ENCODE data around the gene TP53TG3D. TPM values are rescaled to one million over a fixed set of nuclear protein-coding genes. Genes with fewer than 3 reads are reported as not detected.
"Not testable (repeated sequence)": the region's sequence is repeated elsewhere in the genome, so short reads cannot be mapped to it uniquely, and the experiment has no call there.

Gene TP53TG3D, protein sequence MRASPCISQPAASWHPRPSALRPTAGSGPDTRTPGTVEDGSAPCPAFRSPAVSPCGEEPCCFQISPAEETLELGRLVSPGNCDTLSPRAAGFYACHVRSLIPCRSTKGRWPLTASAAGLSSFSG
- 1 to 10 TPM in 1 of 3 donors, under 1 TPM in 1, not detected in 1; 0.31 to 1.1 TPM for polyA plus RNA-seq (ENCODE audit: insufficient read length in 3 of 3)
- long read RNA-seq, donor 1: 0 reads
- long read RNA-seq, donor 2: 0 reads
- long read RNA-seq, donor 3: 0 reads
- long read RNA-seq, donor 4: 0 reads
- long read RNA-seq, donor 5: 0 reads
- long read RNA-seq, donor 6: 0 reads
- long read RNA-seq, donor 7: 0 reads
- long read RNA-seq, donor 8: 0 reads
- long read RNA-seq, donor 9: 0 reads
- long read RNA-seq, donor 10: 0 reads
- long read RNA-seq, donor 11: 0 reads
- long read RNA-seq, donor 12: 0 reads
- long read RNA-seq, donor 13: 0 reads
- long read RNA-seq, donor 14: 0 reads
- long read RNA-seq, donor 15: 0 reads
- long read RNA-seq, donor 16: 0 reads

DNA sequence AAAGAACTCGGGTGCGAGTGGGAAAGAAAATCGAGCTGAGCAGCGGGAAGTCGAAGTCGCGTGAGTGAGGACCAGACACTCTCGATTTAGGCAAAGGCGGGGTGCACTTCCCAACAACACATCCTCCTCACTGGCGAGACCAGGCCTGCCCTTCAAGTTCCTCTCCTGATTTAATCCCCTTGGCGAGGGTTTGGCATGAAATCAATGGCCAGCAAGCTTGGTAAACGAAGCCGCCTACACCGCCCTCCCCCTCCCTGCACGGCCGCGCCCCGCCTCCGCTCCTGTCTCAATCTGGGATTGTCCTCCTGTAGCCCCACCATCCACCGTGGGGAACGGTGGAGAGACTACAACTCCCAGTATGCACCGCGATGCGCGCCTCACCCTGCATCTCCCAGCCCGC is at the start of gene TP53TG3D:
Gene TP53TG3D (plus strand): TSS at position 301 of the 400 bp plus-strand sequence. CDS start 68 bp downstream, at position 369.
- DNase-seq (ENCODE audit: extremely low read depth in 1 of 11, low read depth in 9 of 11, low spot score in 4 of 11): not testable (repeated sequence)

DNA sequence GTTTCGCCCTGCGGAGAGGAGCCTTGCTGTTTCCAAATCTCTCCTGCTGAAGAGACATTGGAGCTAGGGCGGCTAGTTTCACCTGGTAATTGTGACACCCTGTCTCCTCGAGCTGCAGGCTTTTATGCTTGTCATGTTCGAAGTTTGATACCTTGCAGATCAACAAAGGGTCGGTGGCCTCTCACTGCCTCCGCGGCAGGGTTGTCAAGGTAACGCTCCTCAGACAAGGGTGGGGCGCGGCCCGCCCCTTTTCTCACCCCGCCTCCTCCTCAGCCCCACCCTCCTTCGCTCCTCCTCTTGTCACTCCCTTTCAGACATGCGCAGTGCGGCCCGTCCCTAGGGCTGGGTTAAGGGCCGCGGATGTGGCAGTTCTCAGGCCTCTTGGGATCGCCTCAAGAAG is 421 bp downstream of the TP53TG3D start:
- DNase-seq (ENCODE audit: extremely low read depth in 1 of 11, low read depth in 9 of 11, low spot score in 4 of 11): not testable (repeated sequence)

DNA sequence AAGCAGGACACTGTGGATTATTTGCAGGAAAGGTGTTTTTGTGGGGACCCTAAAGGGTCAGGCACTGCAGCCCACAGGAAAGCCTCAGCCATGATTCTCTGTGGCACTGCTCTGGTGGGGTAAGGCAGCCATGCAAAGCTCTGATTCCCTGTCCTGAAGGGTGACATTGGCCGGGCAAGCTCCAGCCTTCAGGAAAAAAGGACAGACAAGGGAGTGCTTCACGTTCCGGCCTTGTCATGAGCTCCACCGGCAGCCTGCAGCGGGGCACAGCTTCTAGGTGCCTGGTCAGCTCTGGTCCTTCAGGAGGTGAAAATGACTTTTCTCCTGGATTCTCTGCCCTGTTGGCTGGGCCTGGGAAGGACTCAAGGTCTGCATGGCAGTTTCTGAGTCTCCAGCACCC is 8.4 kb downstream of the TP53TG3D start:
- DNase-seq (ENCODE audit: extremely low read depth in 1 of 11, low read depth in 9 of 11, low spot score in 4 of 11): not testable (repeated sequence)

DNA sequence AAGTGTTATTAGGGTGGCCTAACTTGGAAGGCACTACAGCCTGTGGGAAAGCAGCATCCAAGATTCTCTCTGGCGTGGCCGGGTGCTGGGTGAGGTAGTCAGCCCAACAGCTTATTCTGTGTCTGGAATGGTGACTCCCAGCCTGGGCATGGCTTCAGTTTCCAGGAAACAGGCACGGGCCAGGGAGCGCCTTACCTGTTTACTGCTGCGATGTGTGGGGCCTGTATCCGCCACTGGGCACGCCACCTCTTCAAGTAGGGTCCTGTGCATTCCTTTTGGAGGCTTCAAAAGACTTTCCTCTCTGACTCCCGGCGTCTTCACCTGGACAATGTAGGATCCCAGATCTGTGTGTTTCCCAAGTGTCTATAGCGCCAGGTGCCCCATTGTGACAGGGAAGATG is 10.5 kb downstream of the TP53TG3D start:
- not testable (repeated sequence) for DNase-seq (ENCODE audit: extremely low read depth in 1 of 11, low read depth in 9 of 11, low spot score in 4 of 11)

DNA sequence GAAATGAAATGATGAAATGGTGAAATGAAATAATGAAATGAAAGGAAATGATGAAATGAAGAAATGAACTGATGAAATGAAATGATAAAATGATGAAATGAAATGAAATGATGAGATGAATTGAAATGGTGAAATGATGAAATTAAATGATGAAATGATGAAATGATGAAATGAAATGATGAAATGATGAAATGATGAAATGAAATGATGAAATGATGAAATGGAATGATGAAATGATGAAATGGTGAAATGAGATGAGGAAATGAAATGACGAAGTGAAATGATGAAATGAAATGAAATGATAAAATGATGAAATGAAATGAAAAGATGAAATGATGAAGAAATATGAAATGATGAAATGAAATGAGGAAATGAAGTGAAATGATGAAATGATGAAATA is 28.8 kb downstream of the TP53TG3D start:
- not testable (repeated sequence) for DNase-seq (ENCODE audit: extremely low read depth in 1 of 11, low read depth in 9 of 11, low spot score in 4 of 11)

DNA sequence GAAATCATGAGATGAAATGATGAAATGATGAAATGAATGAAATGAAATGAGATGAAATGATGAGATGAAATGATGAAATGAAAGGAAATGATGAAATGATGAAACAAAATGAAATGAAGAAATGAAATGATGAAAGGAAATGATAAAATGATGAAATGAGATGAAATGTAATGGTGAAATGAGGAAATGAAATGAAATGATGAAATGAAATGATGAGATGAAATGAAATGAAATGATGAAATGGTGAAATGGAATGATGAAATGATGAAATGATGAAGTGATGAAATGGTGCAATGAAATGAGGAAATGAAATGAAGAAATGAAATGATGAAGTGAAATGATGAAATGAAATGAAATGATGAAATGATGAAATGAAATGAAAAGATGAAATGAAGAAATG is 29.9 kb downstream of the TP53TG3D start:
- not testable (repeated sequence) for DNase-seq (ENCODE audit: extremely low read depth in 1 of 11, low read depth in 9 of 11, low spot score in 4 of 11)

DNA sequence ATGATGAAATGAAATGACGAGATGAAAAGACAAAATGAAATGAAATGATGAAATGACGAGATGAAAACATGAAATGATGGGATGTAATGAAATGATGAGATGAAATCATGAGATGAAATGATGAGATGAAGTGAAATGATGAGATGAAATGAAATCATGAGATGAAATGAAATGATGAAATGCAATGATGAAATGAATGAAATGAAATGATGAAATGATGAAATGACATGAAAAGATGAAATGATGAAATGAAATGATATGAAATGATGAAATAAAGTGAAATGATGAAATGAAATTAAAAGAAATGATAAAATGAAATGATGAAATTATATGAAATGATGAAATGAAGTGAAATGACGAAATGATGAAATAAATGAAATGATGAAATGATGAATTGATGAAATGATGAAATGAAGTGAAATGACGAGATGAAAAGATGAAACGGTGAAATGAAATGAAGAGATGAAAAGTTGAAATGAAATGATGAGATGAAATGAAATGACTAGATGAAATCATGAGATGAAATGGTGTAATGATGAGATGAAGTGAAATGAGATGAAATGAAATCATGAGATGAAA is 30.9 kb downstream of the TP53TG3D start:
- DNase-seq (ENCODE audit: extremely low read depth in 1 of 11, low read depth in 9 of 11, low spot score in 4 of 11): not testable (repeated sequence)

DNA sequence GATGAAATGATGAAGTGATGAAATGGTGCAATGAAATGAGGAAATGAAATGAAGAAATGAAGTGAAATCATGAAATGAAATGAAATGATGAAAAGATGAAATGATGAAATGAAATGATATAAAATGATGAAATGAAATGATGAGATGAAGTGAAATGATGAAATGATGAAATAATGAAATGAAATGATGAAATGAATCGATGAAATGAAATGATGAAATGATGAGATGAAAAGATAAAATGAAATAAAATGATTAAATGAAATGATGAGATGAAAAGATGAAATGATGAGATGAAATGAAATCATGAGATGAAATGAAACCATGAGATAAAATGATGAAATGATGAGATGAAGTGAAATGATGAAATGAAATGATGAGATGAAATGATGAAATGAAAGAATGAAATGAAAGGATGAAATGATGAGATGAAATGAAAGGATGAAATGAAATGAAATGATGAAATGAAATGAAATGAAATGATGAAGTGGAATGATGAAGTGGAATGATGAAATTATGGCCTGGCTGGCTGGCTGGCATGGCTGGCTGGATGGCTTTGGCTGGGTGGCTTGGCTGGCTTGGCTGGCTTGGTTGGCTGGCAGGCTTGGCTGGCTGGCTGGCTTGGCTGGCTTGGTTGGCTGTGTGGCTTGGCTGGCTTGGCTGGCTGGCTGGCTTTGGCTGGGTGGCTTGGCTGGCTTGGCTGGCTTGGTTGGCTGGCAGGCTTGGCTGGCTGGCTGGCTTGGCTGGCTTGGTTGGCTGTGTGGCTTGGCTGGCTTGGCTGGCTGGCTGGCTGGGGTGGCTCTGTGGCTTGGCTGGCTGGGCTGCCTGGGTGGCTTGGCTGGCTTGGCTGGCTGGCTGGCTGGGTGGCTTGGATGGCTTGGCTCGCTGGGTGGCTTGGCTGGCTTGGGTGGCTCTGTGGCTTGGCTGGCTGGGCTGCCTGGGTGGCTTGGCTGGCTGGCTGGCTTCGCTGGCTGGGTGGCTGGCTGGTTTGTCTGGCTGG is 32.0 kb downstream of the TP53TG3D start:
- DNase-seq (ENCODE audit: extremely low read depth in 1 of 11, low read depth in 9 of 11, low spot score in 4 of 11): not testable (repeated sequence)

DNA sequence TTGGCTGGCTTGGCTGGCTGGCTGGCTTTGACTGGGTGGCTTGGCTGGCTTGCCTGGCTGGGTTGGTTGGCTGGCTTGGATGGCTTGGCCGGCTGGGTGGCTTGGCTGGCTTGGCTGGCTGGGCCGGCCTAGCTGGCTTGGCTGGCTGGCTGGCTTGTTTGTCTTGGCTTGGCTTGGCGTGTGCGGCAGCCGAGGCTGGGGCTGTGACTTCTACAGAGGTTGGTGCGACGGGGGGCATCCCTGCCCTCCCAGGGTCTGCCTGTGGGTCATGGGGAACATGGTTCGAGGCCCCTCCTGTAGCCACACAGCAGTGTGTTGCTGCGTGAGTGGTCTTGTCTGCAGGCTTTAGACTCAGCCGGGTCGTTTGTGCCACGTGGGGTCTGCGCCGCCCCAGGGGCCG is 33.1 kb downstream of the TP53TG3D start:
- not testable (repeated sequence) for DNase-seq (ENCODE audit: extremely low read depth in 1 of 11, low read depth in 9 of 11, low spot score in 4 of 11)

DNA sequence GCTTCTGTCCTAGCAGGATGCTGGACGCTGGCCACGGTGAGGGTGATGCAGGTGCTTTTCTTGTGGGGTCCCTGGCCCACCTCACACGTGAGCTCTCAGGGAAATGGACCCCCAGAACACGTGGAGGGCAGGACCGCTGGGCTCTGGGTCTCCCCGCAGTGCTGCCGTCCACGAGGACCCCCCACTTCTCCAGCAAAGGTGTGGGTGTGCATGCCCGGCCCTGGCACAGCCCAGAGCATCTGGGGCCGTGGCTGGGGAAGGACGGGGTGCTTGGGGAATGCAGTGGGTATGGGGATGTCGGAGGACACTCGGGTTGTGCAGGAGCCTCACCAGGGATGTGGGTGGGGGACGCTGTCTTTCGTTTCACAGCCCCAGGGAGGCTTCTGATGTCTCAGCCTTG is 34.7 kb downstream of the TP53TG3D start:
- DNase-seq (ENCODE audit: extremely low read depth in 1 of 11, low read depth in 9 of 11, low spot score in 4 of 11): not testable (repeated sequence)

DNA sequence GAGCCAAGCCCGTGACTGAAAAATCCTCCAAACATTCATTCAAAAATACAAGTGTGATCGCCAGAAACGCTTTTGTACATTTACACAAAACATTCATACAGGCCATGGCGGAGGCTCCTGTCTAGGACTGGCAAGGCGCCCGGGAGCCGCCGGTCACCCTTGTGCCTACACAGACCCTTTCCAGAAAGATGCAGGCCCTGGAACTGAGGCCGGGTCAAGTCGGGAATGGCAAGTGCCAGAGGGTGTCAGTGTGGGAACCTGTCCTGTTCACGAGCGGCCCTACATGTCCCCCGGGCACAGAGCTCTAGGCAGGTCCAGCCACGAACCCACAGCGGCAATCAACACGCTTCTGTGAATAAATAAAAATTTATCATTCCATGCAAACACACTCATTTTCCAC is 36.1 kb downstream of the TP53TG3D start:
- DNase-seq (ENCODE audit: extremely low read depth in 1 of 11, low read depth in 9 of 11, low spot score in 4 of 11): not testable (repeated sequence)

DNA sequence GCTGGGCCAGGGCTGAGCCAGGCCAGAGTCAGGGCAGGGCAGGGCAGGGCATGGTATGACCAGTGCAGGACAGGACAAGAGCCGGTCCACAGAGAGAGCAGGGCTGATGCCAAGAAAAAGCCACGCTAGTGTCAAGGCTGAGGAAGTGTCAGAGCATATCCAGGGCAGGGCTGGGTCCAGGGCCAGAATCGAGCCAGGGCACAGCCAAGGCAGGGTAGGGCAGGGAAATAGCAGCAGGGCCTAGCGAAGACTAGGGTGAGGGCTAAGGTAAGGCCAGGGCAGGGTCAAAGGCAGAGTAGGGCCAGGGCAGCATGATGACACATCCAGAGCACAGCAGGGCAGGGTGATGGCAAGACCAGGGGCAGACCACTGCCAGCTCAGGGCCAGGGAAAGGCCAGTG is 49.7 kb downstream of the TP53TG3D start:
- DNase-seq (ENCODE audit: extremely low read depth in 1 of 11, low read depth in 9 of 11, low spot score in 4 of 11): not testable (repeated sequence)
